GM13976 (cell line): Measurements from ENCODE around the gene IL10.

ENCODE experiments used
- DNase-seq: peaks from one replicate; pipeline ENCODE4 v3.0.0; 2012; ENCODE audit warnings: low spot score
- CTCF ChIP-seq: IDR thresholded peaks from 2 replicates; pipeline ENCODE4 v1.5.1; 2012; ENCODE audit warnings: borderline replicate concordance, mild to moderate bottlenecking; ENCODE audit not compliant: insufficient read depth; ENCODE audit errors: extremely low read depth, missing control alignments, control extremely low read depth
- in situ Hi-C: fragments of 300-500 bp; cut with MboI; formaldehyde crosslinking; loops from one replicate; pipeline ENCODE4 v1.12.0; 2022; ENCODE audit warnings: low sequenced_read_pairs, mixed read lengths, inconsistent platforms; ENCODE audit not compliant: unreplicated experiment

Gene IL10

GRCh38 chr1:206754011-206754410 lies 18.3 kb downstream of the IL10 start:
- in situ Hi-C loops = no loop called here
- no peak for TF ChIP-seq CTCF
- DNase-seq = no peak

GRCh38 chr1:206753141-206753540 lies 19.2 kb downstream of the IL10 start:
- in situ Hi-C loops = no loop called here
- no peak for DNase-seq
- no peak for TF ChIP-seq CTCF

GRCh38 chr1:206752481-206752880 lies 19.8 kb downstream of the IL10 start:
- DNase-seq = no peak
- TF ChIP-seq CTCF = no peak

GRCh38 chr1:206751891-206752290 lies 20.4 kb downstream of the IL10 start:
- no peak for DNase-seq
- in situ Hi-C loops = no loop called here
- TF ChIP-seq CTCF = no peak

More at GRCh38 chr1:206752481-206752880, 19.8 kb downstream of the IL10 start:
- in situ Hi-C loops = no loop called here

- DNase-seq = no peak
- in situ Hi-C loops = no loop called here
- TF ChIP-seq CTCF = no peak
These were observed 23.8 kb downstream of the IL10 start for GRCh38 chr1:206748348-206749030.

GRCh38 chr1:206745301-206745700 lies 27.0 kb downstream of the IL10 start:
- TF ChIP-seq CTCF = no peak
- in situ Hi-C loops = no loop called here
- DNase-seq = no peak
